Measurements from ENCODE around the gene ABCC4. TPM values are rescaled to one million over a fixed set of nuclear protein-coding genes. Genes with fewer than 3 reads are reported as not detected.

Gene ABCC4
- total RNA-seq, 1 donor from 2014 or later = 4.9 TPM

- H3K27me3 ChIP-seq (ENCODE audit: low read depth) = no peaks in the 10 kb centered on the region
- H3K9me3 ChIP-seq (replicated peaks) = no peaks in the 10 kb centered on the region
- H3K4me1 ChIP-seq = no peaks in the 10 kb centered on the region
- TF ChIP-seq CTCF (IDR thresholded peaks at IDR 0.05; ENCODE audit: borderline replicate concordance) = no peak
- H3K4me3 ChIP-seq = no peak overlapping the region
- H3K36me3 ChIP-seq = no peaks in the 10 kb centered on the region
- DNase-seq = no peak
- H3K27ac ChIP-seq (replicated peaks) = no peak overlapping the region
- intact Hi-C loops (cut with micrococcal nuclease) = no loop called here
These were observed 42.5 kb downstream of the ABCC4 start for GRCh38 chr13:95258619-95259194.

DNA sequence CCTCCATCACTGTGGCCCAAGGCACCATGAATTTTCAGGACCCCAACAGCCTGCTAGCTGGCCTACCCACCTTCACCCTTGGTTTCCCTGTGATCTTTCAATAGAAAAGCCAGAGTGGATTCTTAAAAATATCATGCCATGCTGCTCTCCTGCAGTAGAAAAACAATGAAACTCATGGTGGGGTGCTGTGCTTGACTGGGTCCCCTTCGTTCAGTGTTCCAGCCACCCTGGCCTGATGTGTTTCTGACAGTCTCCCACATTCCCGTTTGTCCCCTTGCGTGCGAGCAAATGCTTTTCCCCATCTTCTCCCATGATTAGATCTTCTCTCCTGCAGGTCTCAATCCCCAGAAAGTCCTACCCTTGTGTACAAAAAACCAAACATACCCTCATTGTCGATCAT, 43.2 kb downstream of the ABCC4 start:
- no peak for DNase-seq
- H3K9me3 ChIP-seq (replicated peaks) = no peaks in the 10 kb centered on the region
- H3K27me3 ChIP-seq (ENCODE audit: low read depth) = no peaks in the 10 kb centered on the region
- H3K4me3 ChIP-seq = no peak overlapping the region
- TF ChIP-seq CTCF (IDR thresholded peaks at IDR 0.05; ENCODE audit: borderline replicate concordance) = no peak
- no peak overlapping the region for H3K27ac ChIP-seq (replicated peaks)
- no peaks in the 10 kb centered on the region for H3K36me3 ChIP-seq
- intact Hi-C loops (cut with micrococcal nuclease) = no loop called here
- H3K4me1 ChIP-seq = no peaks in the 10 kb centered on the region

DNA sequence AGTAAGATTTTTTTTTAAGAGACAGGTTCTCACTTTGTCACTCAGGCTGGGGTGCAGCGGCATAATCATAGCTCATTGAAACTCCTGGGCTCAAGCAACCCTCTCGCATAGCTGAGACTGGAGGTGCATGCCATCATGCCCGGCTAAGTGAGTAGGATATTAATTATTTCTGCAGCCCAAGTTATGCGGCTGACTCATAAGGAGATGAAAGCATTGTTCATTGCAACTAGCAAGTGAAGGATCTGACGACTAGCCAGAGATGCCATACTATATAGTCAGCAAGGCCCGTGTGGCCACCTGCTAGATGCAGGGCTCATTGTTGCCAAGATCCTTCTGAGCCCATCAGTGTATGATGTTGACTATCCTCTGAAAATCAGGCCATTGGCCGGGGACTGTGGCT, 45.2 kb downstream of the ABCC4 start:
- intact Hi-C loops (cut with micrococcal nuclease) = no loop called here
- TF ChIP-seq CTCF (IDR thresholded peaks at IDR 0.05; ENCODE audit: borderline replicate concordance) = no peak
- no peaks in the 10 kb centered on the region for H3K9me3 ChIP-seq (replicated peaks)
- H3K4me3 ChIP-seq = no peak overlapping the region
- no peaks in the 10 kb centered on the region for H3K36me3 ChIP-seq
- H3K27ac ChIP-seq (replicated peaks) = no peak overlapping the region
- H3K4me1 ChIP-seq = no peaks in the 10 kb centered on the region
- no peaks in the 10 kb centered on the region for H3K27me3 ChIP-seq (ENCODE audit: low read depth)
- no peak for DNase-seq

DNA sequence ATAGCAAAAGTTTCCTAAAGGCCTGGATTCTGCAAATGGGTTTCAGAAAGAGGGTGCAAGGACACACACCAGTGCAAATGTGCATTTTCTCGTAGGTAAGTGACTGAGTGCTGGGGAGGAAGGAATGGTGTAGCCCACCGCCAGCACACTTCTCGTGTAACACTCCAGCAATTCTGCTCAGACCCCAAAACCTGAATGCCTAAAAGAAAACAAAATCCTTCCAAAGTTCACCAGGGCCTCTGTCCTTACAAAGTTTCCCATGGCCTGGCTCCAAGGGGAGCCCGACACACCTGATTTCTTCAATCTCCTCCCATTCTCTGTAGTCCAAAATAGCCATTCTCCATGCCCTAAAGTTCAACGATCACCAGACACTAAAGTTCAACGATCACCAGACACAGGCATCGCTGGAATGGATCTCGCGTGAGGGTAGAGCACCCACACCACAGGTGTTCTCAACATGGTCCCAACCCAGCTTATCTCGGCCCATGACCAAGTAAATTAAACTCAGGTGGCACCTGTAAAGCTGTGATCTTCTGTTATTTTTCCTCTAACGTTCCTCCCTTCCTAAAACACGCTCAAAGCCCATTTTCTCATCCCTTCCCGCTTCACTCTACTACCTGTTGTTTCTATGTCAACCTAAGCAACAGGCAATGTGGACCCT, 46.0 kb downstream of the ABCC4 start:
- DNase-seq = no peak

GRCh38 chr13:95254339-95254738, 46.9 kb downstream of the ABCC4 start:
- no peak overlapping the region for H3K4me3 ChIP-seq
- H3K36me3 ChIP-seq = no peaks in the 10 kb centered on the region
- no peak for TF ChIP-seq CTCF (IDR thresholded peaks at IDR 0.05; ENCODE audit: borderline replicate concordance)

More for the DNA sequence above, 46.0 kb downstream of the ABCC4 start:
- H3K4me1 ChIP-seq = no peaks in the 10 kb centered on the region
- H3K9me3 ChIP-seq (replicated peaks) = no peaks in the 10 kb centered on the region
- no peak for TF ChIP-seq CTCF (IDR thresholded peaks at IDR 0.05; ENCODE audit: borderline replicate concordance)
- no peak overlapping the region for H3K4me3 ChIP-seq
- H3K27ac ChIP-seq (replicated peaks) = no peak overlapping the region
- no peaks in the 10 kb centered on the region for H3K27me3 ChIP-seq (ENCODE audit: low read depth)
- intact Hi-C loops (cut with micrococcal nuclease) = no loop called here
- H3K36me3 ChIP-seq = no peaks in the 10 kb centered on the region

More at GRCh38 chr13:95254339-95254738, 46.9 kb downstream of the ABCC4 start:
- Histone ChIP-seq H3K9me3 (replicated peaks) (no peaks in the 10 kb centered on the region), H3K27me3 (ENCODE audit: low read depth) (no peaks in the 10 kb centered on the region), H3K4me1 (no peaks in the 10 kb centered on the region), H3K27ac (replicated peaks) (no peak overlapping the region)
- DNase-seq = no peak
- intact Hi-C loops (cut with micrococcal nuclease) = no loop called here
